HG03469 (cell line): ENCODE data around the gene MYO9B.

Source experiments
- ATAC-seq: cut with Tn5 transposase; IDR thresholded peaks from one replicate; pipeline ENCODE4 v1.9.1; 2021; ENCODE audit warnings: mild to moderate bottlenecking, moderate library complexity, moderate number of reproducible peaks; ENCODE audit not compliant: unreplicated experiment

Gene MYO9B

GRCh38 chr19:17058236-17058635, 17.3 kb upstream of the MYO9B start:
- ATAC-seq: no peak

GRCh38 chr19:17060802-17061201, 14.8 kb upstream of the MYO9B start:
- no peak for ATAC-seq

GRCh38 chr19:17061205-17061604, 14.4 kb upstream of the MYO9B start:
- no peak for ATAC-seq

GRCh38 chr19:17061691-17062090, 13.9 kb upstream of the MYO9B start:
- ATAC-seq: no peak

GRCh38 chr19:17063428-17063827, 12.1 kb upstream of the MYO9B start:
- ATAC-seq: no peak

GRCh38 chr19:17069193-17069592, 6.4 kb upstream of the MYO9B start:
- no peak for ATAC-seq

GRCh38 chr19:17070421-17070820, 5.2 kb upstream of the MYO9B start:
- ATAC-seq: no peak

GRCh38 chr19:17070912-17071311, 4.7 kb upstream of the MYO9B start:
- no peak for ATAC-seq

GRCh38 chr19:17073869-17074633, 1.5 kb upstream of the MYO9B start:
- ATAC-seq: no peak

- no peak for ATAC-seq
These were observed 943 bp upstream of the MYO9B start for GRCh38 chr19:17074634-17075034.

GRCh38 chr19:17075864-17076542, 426 bp downstream of the MYO9B start:
- ATAC-seq: no peak

GRCh38 chr19:17076543-17076991, 990 bp downstream of the MYO9B start:
- ATAC-seq: no peak

GRCh38 chr19:17077447-17078028, 2.0 kb downstream of the MYO9B start:
- no peak for ATAC-seq

- no peak for ATAC-seq
These were observed 2.7 kb downstream of the MYO9B start for GRCh38 chr19:17078036-17078919.

GRCh38 chr19:17078920-17079709, 3.5 kb downstream of the MYO9B start:
- ATAC-seq: no peak

GRCh38 chr19:17079710-17080439, 4.3 kb downstream of the MYO9B start:
- ATAC-seq: no peak

GRCh38 chr19:17080440-17080801, 4.8 kb downstream of the MYO9B start:
- no peak for ATAC-seq

GRCh38 chr19:17081672-17082630, 6.4 kb downstream of the MYO9B start:
- ATAC-seq: no peak
